GM12865 (cell line): ENCODE measurements around the gene TBC1D19.
"Not testable (repeated sequence)": the region's sequence is repeated elsewhere in the genome, so short reads cannot be mapped to it uniquely, and the experiment has no call there.

ENCODE experiments used
- DNase-seq: peaks from one replicate; pipeline ENCODE4 v3.0.0; 2010; ENCODE audit warnings: low read depth
- H3K4me3 ChIP-seq: 2 replicates; pipeline ENCODE4 v1.5.1; 2011; ENCODE audit warnings: mild to moderate bottlenecking, low read depth, low read length, control low read depth
- CTCF ChIP-seq: IDR thresholded peaks from 2 replicates; pipeline ENCODE4 v1.5.1; 2011; ENCODE audit warnings: low read length, control low read depth, low read depth, inconsistent platforms; ENCODE audit not compliant: insufficient read depth; ENCODE audit errors: missing control alignments

Gene TBC1D19

GRCh38 chr4:26568446-26568994 lies 15.4 kb upstream of the TBC1D19 start:
- no peak overlapping the region for H3K4me3 ChIP-seq
- DNase-seq = no peak
- TF ChIP-seq CTCF = no peak

- no peak for TF ChIP-seq CTCF
- H3K4me3 ChIP-seq = no peak overlapping the region
- DNase-seq = no peak
Observed at GRCh38 chr4:26570596-26570995, 13.3 kb upstream of the TBC1D19 start.

DNA sequence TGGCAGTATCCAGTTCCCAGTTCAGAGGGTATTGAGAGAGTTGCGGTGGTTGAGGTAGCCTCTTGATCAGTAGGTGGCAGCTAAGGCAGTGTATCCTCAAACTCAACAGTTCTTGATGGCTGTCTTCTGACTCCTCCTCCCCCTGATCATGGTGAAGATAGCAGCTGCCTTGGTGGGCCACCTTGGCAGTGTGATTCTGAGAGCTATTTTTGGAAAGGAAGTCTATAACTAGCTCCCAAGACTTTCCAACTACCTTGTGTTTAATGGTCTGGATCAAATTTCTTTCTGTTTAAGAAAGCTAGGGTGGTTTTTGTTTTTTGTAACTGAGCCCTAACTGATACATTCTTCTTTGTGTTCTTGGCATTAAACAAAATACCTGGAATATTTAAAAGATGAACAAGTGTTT lies 10.5 kb upstream of the TBC1D19 start:
- no peak for TF ChIP-seq CTCF
- no peak for DNase-seq
- no peak overlapping the region for H3K4me3 ChIP-seq

DNA sequence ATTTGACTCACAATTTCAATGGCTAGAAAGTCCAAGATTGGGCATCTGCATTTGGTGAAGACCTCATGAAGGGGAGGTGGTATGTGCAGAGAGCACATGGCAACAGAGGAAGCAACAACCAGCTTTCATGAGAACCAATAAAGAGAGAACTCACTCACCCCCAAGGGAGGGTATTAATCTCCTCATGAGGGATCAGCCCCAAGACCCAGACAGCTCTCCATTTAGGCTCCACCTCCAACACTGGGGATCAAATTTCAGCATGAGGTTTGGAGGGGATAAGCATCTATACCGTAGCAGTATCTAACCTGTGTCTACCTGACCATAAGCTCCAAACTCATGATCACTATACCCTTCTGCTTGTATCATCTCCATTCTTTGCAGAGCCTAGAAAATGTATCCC lies 9.3 kb upstream of the TBC1D19 start:
- no peak for DNase-seq
- no peak for TF ChIP-seq CTCF
- no peak overlapping the region for H3K4me3 ChIP-seq

GRCh38 chr4:26576231-26576739 lies 7.6 kb upstream of the TBC1D19 start:
- no peak overlapping the region for H3K4me3 ChIP-seq
- DNase-seq = no peak
- TF ChIP-seq CTCF = no peak

- TF ChIP-seq CTCF = no peak
- no peak overlapping the region for H3K4me3 ChIP-seq
- no peak for DNase-seq
Observed at GRCh38 chr4:26577066-26577465, 6.8 kb upstream of the TBC1D19 start.

- no peak for TF ChIP-seq CTCF
- DNase-seq = no peak
- H3K4me3 ChIP-seq = no peak overlapping the region
Observed at GRCh38 chr4:26579169-26579568, 4.7 kb upstream of the TBC1D19 start.

DNA sequence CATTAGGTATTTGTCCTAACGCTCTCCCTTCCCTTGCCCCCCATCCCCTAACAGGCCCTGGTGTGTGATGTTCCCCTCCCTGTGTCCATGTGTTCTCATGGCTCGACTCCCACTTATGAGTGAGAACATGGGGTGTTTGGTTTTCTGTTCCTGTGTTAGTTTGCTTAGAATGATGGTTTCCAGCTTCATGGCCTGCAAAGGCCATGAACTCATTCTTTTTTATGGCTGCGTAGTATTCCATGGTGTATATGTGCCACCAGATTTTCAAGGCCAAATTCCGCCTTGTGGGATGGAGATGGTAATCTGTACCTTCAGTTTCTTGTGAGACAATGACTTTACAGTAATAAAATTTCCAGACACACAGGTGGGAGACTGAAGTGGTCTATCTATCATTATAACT lies 2.5 kb upstream of the TBC1D19 start:
- DNase-seq = not testable (repeated sequence)

More for the DNA sequence above, 2.5 kb upstream of the TBC1D19 start:
- not testable (repeated sequence) for H3K4me3 ChIP-seq
